Nucleus accumbens (tissue), 56 donors: ENCODE data around the gene SMDT1.

Experiments
- DNase-seq, 56 donors: peaks; one replicate each; lab custom pipeline; 2025; lab: John Stamatoyannopoulos, UW

Gene SMDT1, protein sequence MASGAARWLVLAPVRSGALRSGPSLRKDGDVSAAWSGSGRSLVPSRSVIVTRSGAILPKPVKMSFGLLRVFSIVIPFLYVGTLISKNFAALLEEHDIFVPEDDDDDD

DNA sequence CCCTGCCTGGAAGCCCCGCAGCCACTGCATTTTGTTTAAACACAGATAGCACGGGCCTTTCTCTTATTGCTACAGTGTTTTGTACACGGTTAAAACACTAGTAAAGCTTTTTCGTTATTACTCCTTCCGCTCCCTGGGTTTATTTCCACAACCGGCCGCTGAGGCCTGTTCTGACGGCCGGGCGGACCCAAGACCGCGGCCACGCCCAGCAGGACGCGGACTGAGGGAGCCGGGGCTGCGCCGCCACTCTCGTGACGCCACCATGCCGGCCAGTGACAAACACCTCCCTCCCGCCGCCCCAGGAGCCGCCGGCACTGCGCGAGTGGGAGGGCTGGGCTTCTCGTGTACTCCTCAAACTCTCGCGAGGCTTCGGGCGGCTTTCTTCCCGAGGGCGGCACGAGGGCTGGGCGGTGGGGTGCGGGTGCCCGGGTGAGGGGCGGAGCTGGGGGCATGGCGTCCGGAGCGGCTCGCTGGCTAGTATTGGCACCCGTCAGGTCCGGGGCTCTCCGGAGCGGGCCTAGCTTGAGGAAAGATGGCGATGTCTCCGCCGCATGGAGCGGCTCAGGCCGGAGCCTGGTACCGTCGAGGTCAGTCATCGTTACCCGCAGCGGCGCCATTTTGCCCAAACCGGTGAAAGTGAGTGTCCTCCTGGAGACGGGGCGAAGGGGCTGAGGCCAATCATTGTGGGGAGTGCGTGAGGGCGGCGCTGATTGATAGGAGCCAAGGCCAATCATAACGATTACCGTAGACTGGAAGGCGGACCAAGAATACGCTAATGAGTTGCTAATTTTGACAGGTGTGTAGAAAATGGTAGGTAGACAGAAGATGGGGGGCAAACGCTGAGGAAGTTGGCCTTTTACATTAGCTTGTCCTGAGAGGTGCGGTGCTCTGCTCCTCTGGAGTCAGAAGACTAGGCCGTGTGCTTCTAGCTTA, at the start of gene SMDT1:
Gene SMDT1, plus strand, starts transcription at position 382 of the 933 bp plus-strand sequence. Its CDS starts 69 bp downstream, at position 451.
- peak; percentile 83 to 100 (median 99) for DNase-seq

DNA sequence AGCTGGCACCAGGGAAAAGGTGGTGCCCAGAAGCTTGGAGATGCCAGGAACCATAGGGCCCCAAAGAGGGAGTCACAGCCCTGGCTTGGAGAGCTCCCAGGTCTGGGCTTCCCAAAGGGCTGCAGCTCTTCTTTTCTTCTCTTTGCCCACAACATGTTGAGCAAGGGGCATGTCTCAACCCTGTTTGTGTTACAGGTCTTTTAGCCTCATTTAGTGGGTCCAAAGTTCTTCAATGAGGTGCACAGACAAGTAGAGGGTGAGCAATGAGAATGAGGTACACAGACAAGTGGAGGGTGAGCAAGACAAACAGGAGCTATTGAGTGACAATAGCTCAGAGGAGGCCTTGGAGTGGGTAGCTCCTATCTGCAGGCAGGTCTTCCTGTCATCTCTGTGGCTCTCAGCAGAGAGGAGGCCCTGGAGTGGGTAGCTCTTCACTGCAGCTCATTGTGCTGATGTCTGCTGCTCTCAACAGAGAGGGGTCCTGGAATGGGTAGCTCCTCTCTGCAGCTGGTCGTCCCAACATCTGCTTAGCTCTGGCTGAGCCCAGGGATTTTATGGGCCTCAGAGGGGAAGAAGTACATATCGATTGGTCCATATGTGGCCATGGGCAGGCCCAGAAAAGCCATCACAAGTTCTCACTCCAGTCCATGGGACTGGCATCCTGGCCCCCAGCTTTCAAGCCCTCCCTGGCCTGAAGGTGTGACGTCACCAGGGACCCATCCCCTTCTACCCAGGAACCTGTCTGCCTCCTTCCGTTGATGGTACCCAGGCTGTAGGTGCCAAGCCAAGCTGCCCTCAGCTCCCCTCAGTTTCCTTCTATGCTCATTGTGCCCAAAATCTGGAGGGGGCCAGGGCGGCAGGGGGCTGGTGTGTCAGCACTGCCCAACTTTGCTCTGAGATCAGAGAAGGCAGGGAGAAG, 46.0 kb upstream of the SMDT1 start:
- no peak for DNase-seq

DNA sequence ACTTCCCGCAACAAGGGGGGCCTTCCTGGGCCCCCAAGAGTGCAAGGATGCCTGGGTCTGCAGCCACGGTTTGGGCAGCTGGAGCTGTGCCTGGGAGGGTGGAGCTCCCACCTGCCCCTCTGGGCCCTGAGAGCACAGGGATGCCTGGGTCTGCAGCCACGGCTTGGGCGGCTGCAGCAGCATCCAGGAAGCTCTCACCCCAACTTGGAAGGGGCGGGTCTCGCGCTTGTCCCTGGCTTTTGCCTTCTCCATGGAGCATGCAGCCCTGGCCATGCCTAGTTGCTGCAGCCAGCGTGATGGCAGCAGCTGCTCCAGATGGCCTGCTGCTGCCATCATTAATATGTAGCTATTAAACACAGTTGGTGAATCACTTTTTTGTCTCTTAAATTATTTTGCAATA, 44.2 kb upstream of the SMDT1 start:
- no peak for DNase-seq

DNA sequence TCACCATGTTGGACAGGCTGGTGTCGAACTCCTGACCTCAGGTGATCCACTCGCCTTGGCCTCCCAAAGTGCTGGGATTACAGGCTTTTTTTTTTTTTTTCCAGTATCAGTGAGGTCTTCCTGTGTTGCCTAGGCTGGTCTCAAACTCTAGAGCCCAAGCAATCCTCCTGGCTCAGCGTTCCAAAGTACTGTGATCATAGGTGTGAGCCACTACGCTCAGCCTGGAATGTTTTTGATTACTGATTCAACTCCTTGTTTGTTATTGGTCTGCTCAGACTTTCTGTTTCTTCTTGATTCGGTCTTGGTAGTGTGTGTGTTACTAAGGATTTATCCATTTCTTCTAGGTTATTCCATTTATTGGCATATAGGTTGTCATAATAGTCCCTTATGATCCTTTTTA, 40.2 kb upstream of the SMDT1 start:
- DNase-seq, result no peak

DNA sequence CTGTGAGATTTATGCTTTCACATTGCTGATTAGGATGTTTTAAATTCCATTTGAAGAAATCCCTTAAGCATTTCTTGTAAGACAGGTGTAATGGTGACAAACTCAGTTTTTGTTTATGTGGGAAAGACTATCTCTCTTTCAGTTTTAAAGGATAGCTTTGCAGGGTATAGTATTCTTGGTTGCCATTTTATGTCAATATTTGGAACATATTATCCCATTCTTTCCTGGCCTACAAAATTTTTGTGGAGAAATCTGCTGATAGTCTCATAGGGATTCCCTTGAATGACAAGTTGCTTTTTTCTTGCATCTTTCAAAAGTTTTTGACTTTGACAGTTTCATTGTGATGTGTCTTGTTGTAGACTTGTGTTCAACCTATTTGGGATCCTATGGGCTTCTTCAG, 37.7 kb upstream of the SMDT1 start:
- no peak for DNase-seq

DNA sequence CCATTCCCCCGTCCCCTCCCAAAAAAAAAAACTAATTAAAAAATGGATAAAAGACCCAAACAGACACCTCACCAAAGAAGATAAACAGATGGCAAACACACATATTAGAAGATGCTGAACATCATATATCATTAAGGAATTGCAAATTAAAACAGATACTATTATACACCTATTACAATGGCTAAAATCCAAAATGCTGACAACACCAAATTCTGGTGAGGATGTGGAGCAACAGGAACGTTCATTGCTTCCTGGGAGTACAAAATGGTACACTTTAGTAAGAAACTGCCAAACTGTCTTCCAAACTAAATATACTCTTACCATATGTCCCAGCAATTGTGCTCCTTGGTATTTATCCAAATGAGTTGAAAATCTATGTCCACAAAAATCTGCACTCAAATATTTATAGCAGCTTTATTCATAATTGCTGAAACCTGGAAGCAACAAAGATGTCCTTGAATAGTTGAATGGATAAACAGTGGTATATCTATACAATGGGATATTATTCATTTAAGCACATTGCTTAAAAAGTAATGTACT, 28.8 kb upstream of the SMDT1 start:
- no peak for DNase-seq

DNA sequence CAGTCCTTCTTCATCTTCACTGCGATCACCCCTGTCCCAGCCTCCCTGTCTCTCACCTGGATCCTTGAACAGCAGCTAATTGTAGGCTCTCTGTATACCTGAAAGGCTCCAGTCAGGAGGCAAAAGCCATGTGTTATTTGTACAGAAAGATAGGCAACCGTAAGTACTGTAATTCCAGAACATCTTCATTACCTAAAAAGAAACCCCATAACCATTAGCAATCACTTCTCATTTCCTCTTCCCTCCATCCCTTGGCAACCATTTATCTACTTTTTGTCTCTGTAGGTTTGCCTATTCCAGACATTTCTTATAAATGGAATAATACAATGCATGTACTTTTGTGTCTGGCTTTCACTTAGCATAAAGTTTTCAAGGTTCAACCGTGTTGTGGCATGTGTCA, 26.7 kb upstream of the SMDT1 start:
- DNase-seq, result no peak

DNA sequence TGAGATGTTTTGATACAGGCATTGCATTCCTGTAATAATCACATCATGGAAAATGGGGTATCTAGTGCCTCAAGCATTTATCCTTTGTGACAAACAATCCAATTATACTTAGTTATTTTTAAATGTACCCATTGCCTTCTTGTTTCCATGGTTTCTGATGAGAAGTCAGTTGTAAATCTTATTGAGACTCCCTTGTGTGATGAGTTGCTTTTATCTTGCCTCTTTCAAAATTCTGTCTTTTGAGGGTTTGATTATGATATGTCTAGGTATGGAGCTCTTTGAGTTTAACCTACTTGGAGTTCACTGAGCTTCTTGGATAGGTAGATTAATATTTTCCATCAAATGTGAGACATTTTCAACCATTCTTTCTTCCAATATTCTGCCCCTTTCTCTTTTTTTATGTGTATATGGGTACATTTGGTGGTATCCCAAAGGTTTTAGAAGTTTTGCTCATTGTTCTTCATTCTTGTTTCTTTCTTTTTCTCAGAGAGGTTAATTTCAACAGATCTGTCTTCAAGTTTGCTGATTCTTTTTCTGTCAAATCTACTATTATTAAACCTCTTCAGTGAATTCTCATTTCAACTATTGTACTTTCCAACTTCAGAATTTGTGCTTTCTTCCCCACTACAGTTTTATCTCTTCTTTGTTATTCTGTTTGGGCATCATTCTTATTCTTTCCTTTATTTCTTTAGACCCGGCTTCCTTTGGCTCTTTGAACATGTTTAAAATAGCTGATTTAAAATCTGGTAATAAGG, 22.6 kb upstream of the SMDT1 start:
- DNase-seq, result no peak

DNA sequence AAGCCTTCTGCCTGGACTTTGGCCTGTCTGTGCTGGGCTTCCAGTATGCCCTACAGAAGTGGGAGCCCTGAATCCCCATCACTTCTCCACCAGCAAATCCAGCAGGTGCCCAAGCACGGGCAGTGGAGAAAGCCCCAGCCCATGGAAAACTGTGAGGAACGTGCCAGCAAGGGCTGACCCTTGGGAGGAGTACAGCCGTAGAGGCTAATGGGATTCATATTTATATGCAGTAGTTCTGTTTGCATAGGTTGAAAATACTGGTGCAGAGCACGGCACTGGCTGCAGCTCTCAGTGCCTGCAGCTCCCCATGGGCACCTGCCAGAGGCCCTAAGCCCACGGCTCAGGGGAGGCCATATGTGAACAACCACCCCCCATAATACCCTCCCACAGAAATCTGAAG, 19.0 kb upstream of the SMDT1 start:
- DNase-seq, result no peak

DNA sequence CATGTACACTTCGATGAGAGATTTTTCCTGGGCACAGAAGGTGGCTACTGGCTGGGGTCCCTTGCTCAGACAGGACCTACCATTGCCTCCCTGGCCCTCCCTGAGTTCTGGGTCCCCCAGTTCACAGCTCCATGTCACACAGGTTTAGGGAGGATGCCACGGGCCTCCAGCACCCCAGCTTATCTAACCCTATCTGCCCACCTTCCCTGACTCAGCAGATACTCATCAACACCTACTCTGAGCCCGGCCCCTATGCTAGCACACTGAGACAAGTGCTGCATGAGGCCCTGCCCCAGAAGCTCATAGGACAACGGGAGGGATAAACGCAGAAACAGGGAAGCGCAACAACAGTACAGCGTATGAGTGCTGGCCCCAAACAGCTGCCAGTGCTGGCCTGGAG, 18.5 kb upstream of the SMDT1 start:
- DNase-seq, result peak in 19 of 56 donors; percentile 4 to 61 (median 30)

DNA sequence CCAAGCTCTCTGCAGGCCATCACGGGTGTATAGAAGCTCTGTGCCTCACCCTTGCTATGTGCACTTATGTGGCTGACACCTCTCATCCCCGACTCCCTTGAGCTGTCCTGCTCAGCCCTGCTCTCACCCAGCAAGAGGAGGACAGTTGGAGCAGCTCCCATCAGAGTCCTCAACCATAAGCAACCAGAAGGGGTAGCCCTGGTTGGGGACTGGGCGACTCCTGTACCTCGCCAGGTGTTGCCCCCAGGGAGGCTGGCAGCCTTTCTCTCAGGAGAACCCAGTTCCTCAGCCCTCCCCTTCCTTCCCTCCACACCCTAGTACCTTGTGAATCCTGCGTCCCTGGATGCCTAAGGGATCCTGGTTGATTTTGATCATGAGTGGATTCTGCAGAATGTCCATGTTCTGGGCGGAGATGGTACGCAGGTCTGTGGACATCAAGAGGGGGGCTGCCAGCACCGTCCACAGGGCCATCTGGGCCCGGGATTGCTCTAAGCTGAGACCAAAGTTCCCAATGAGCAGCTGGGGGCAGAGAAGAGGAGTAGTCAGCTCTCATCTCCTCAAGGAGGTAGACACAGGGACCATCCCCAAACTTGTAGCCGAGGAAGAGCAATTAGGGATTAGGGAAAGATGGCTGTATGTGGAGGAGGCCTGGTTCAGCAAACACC, 16.9 kb upstream of the SMDT1 start:
- DNase-seq, result no peak

DNA sequence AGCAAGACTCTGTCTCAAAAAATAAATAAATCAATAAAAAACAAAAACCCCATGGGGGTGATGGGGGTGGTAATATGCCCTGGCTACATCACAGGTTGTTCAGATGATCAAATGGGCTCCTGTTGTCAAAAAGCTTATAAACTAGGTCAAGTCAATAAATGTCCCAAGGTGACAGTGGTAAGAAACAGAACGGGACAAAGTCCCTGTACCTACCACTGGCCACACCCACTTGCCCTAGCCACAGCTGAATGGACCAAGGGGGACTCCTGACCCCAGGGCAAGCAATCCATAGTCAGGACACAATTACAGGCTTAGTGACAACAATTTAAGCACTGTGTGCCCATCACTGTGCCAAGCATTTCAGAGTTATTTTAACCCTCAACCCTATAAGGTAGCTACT, 14.9 kb upstream of the SMDT1 start:
- DNase-seq, result no peak

DNA sequence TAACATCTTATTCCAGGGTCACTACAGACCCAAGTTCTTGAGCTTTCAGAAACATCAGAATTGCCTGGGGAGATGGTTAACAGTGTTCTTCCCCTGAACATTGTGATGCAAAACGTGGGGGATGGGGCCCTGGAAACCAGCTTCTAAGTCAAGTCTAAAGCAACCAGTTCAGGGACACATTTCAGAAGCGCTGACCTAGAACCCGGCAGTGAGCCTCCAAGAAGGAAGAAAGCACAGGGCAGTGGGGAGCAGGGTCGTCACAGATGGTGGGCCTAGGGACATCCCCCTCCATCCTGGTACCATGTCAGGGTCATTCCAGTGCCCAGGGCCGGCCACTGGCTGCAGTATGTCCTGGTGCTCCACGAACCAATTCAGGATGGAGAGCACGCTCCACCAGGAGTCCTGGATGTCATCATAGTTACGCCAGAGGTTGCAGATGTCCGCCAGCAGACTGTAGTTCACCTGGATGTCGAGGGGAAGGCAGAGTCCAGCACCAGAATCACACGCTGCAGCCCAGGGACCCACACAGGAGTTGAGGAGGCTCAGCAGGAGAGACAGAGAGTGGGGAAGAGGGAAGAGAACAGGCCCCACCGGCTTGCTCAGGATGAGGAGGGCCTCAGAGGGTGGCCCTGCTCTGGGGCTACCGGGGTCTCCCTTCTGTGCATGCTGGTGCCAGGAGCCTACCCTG, 13.9 kb upstream of the SMDT1 start:
- DNase-seq, result no peak

DNA sequence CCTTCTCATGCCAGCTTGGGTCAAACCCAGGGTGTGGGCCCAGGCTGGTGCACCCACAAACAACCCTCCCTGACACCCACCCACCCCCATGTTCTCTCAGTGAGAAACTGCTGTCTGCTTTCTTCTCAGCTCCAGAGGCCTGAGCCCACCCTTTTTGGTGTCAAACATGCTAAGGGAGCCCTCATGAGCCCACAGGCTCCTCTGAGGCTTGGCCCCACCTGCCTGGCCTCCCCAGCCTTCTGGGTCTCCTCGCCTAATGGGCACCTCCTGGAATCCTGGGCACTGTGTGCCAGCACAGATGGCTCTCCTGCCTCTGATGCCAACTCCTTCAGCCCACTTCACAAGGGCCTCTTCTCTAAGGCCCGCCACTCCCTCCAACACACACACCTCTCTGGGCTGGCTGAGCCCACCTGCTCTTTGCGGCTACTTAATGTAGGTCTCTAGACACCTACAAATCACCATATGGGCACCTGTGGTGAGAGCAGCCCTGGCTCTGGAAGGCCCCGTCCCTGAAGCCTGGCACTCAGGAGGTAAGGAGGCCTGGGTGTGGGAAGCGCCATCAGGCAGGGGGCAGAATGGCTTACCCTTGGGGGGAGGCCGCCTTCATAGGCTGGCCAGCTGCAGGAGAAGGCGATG, 13.3 kb upstream of the SMDT1 start:
- DNase-seq, result no peak

DNA sequence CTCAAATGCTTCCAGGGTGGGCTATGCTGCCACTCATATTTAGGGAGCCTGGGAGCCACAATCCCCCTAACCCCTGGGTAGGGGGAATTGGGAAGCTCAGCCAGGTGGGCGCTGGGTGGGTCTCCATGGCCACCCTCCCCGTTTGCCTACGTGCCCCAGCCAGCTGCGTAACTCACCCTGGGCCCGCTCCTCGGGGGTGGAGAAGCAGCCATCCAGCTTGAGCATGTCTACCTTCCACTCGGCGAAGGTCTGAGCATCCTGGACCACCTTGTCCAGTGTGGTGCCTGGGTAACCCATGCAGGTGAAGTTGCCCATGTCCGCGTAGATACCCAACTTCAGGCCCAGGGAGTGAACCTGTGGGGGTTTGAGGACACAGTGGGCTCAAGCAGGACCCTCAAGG, 12.6 kb upstream of the SMDT1 start:
- no peak for DNase-seq

DNA sequence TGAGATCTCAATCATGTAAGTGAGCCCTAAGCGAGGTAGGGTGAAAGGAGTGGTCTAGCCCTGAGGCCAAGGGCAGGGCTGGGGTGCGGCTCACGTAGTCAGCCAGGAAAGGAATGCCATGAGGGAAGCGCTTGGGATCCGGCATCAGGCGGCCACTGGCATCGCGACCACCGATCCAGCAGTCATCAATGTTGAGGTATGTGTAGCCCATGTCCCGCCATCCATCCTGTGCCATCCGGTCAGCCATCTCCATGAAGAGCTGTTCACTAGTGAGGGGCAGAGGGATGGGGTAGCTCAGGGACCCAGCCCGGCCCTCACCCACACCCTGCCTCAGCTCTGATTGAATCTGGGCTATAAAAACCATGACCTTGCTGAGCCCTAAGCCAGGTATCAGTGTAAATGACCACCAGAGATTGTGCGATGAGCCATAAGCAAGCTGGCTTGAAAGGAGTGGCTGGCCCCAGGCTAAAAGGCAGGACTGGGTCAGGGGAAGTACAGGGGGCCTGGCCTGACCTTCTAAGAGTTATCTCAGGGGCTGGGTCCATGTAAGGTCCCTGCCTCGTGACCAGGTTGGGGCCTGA, 11.7 kb upstream of the SMDT1 start:
- no peak for DNase-seq

DNA sequence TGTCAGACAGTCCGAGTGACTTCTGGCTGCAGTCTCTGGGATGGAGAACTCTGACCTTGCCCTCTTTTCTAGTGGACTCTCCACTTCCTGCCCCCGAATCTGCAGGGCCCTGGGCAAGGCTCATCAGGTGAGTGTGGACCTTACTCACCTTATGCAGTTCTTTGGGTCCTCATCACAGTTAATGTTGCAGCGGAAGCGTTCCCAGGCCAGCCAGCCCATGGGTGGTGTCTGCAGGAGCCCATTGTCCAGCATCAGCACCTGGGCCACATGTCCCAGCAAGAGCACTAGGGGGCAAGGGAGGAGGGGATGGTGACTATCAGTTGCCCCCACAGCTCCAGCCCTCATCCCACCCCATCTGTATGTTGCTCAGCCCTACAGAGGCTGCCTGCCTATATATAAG, 11.2 kb upstream of the SMDT1 start:
- no peak for DNase-seq
